Measurements from ENCODE around the gene FZR1.

DNA sequence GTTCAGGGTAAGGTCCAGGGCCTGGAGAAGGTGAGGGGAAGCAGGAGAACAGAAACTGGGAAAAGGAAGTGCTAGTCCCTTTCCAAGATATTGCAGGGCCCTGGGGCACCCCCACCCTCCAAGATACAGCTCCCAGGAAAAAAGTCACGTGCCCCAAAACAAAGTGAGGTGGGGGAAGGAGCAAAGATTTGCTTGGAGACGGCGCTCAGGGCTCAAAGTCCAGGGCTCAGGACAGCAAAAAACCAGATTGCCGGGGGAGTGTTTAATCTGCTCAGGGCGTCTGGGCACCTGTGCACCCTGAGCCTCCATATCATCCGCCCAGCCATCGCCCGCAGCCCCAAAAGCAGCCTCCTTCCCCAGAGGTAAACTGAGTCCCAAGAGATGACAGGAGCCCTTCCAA is 32.1 kb upstream of the FZR1 start:
- TF ChIP-seq ESRRA (IDR thresholded peaks at IDR 0.05; ENCODE audit: borderline replicate concordance, low read depth): no peak
- no peak for TF ChIP-seq SRSF9 (IDR thresholded peaks at IDR 0.05; ENCODE audit: borderline replicate concordance, low read depth, low read length)
- no peak for TF ChIP-seq POLR2AphosphoS5 (IDR thresholded peaks at IDR 0.05; ENCODE audit: control insufficient read depth, insufficient read depth, low read depth, low read length)
